ENCODE measurements around the gene CD300LD. TPM values are rescaled to one million over a fixed set of nuclear protein-coding genes. Genes with fewer than 3 reads are reported as not detected.

CD300LD gene
- total RNA-seq = not detected in 2 replicates

GRCh38 chr17:74592087-74592990, at the start of gene CD300LD:
Gene CD300LD (minus strand): TSS chr17:74592283. CDS start chr17:74592202, 81 bp downstream.

GRCh38 chr17:74623693-74624093, 31.6 kb upstream of the CD300LD start, which contains the start of gene CD300E:
Gene CD300E (minus strand): TSS chr17:74623738. CDS start chr17:74623621, 117 bp downstream.

GRCh38 chr17:74567397-74567796, 24.7 kb downstream of the CD300LD start, which contains the start of gene CD300H:
Gene CD300H (minus strand): TSS chr17:74567509.

GRCh38 chr17:74545843-74546230, 46.2 kb downstream of the CD300LD start, which contains the start of gene CD300C:
Gene CD300C (minus strand): TSS chr17:74546115. CDS start chr17:74545782, 333 bp downstream.

GRCh38 chr17:74531231-74531761, 60.8 kb downstream of the CD300LD start, which contains the start of gene CD300LB:
Gene CD300LB (minus strand): TSS chr17:74531475. CDS start chr17:74531350, 125 bp downstream.

Other genes with a start within 250 kb of the CD300LD start
- not detected in 2 replicates for gene BTBD17, start 230.4 kb downstream of the CD300LD start, total RNA-seq
- not detected in 2 replicates for gene GPR142, start 224.8 kb downstream of the CD300LD start, total RNA-seq
- 0.20 and 0.37 TPM in 2 replicates for gene GPRC5C, start 160.2 kb downstream of the CD300LD start, total RNA-seq
- not detected in 2 replicates for gene CD300A, start 125.6 kb downstream of the CD300LD start, total RNA-seq
- not detected in 2 replicates for gene CD300LB, start 60.8 kb downstream of the CD300LD start, total RNA-seq
- not detected in 2 replicates for gene CD300C, start 46.2 kb downstream of the CD300LD start, total RNA-seq
- not detected in 2 replicates for gene CD300H, start 24.8 kb downstream of the CD300LD start, total RNA-seq
- gene CD300E, start 31.5 kb upstream of the CD300LD start, total RNA-seq = not detected in 2 replicates
- gene CD300LF, start 120.6 kb upstream of the CD300LD start, total RNA-seq = not detected in 2 replicates
- under 0.01 and 0.20 TPM in 2 replicates for gene RAB37, start 145.0 kb upstream of the CD300LD start, total RNA-seq
- 12.1 and 22.7 TPM in 2 replicates for gene NHERF1, start 156.3 kb upstream of the CD300LD start, total RNA-seq
- gene NAT9, start 184.1 kb upstream of the CD300LD start, total RNA-seq = 22.4 and 26.4 TPM in 2 replicates

All from subcutaneous preadipocyte (primary cell).